NCI-H345 treated with DMSO at 0.1 percent for 48 hours (cell line): ENCODE measurements around the gene BRD7.

Experiments used
- DNase-seq: peaks from one replicate; lab custom pipeline; 2025; ENCODE audit not compliant: unreplicated experiment; lab: John Stamatoyannopoulos, UW

The BRD7 gene

GRCh38 chr16:50274326-50275097 lies 94.3 kb downstream of the BRD7 start:
- DNase-seq: no peak

GRCh38 chr16:50273888-50274325 lies 94.9 kb downstream of the BRD7 start:
- DNase-seq: no peak

- no peak for DNase-seq
Observed at GRCh38 chr16:50273382-50273690, 95.5 kb downstream of the BRD7 start.

- DNase-seq: no peak
Observed at GRCh38 chr16:50272687-50273381, 96.0 kb downstream of the BRD7 start.

- DNase-seq: no peak
Observed at GRCh38 chr16:50272111-50272571, 96.6 kb downstream of the BRD7 start.

GRCh38 chr16:50271148-50272041 lies 97.4 kb downstream of the BRD7 start:
- no peak for DNase-seq

- no peak for DNase-seq
Observed at GRCh38 chr16:50270510-50271147, 98.2 kb downstream of the BRD7 start.

- no peak for DNase-seq
Observed at GRCh38 chr16:50269769-50270509, 98.8 kb downstream of the BRD7 start.

GRCh38 chr16:50269061-50269705 lies 99.6 kb downstream of the BRD7 start:
- no peak for DNase-seq

- no peak for DNase-seq
Observed at GRCh38 chr16:50268352-50268751, 100.4 kb downstream of the BRD7 start.

GRCh38 chr16:50267651-50268050 lies 101.1 kb downstream of the BRD7 start:
- no peak for DNase-seq

- DNase-seq: no peak
Observed at GRCh38 chr16:50267151-50267631, 101.6 kb downstream of the BRD7 start.

GRCh38 chr16:50266337-50267091 lies 102.3 kb downstream of the BRD7 start, which contains the start of gene ADCY7:
ADCY7 (plus strand) TSS chr16:50266551; CDS start chr16:50288180, 21,629 bp downstream.
- DNase-seq: no peak
